ENCODE data around the gene AP1M2.
A peak's percentile ranks its signal among the peaks of the same experiment; 100 is the strongest.
"Not testable (repeated sequence)": the region's sequence is repeated elsewhere in the genome, so short reads cannot be mapped to it uniquely, and the experiment has no call there.

Gene AP1M2

GRCh38 chr19:10544242-10544752, 42.8 kb downstream of the AP1M2 start:
- no peaks in the 10 kb centered on the region for H4K20me1 ChIP-seq (ENCODE audit: low read depth, low read length)
- no peaks in the 10 kb centered on the region for H3K27me3 ChIP-seq (ENCODE audit: low read length)
- peak overlapping the region; percentile 94 for H3K4me3 ChIP-seq (ENCODE audit: insufficient read depth, low read length, poor library complexity, severe bottlenecking)
- H3K36me3 ChIP-seq (ENCODE audit: low read length), result no peaks in the 10 kb centered on the region
- no peak for TF ChIP-seq CTCF (IDR thresholded peaks at IDR 0.05; ENCODE audit: insufficient read depth, low read length, poor library complexity, severe bottlenecking)
- TF ChIP-seq EZH2phosphoT487 (conservative IDR thresholded peaks at IDR 0.05; ENCODE audit: low read length), result no peak
- H3K9me3 ChIP-seq (ENCODE audit: insufficient read depth, low read length), result no peaks in the 10 kb centered on the region
- peak overlapping the region; percentile 41 for H3K27ac ChIP-seq (ENCODE audit: low read depth, low read length)
- H3F3A ChIP-seq (ENCODE audit: insufficient read depth), result peaks cover 10% of the 10 kb centered on the region
- H3K79me2 ChIP-seq (ENCODE audit: insufficient read depth, low read length), result peaks cover 7% of the 10 kb centered on the region; the same call in 1 of the 2 replicates
- peak overlapping the region; percentile 90 for H2AFZ ChIP-seq (ENCODE audit: low read depth, low read length, severe bottlenecking)
- H3K9me2 ChIP-seq (replicated peaks; ENCODE audit: insufficient read depth, low read length), result no peaks in the 10 kb centered on the region
- H3K9ac ChIP-seq (ENCODE audit: low read length), result peak overlapping the region; percentile 92
- H3K4me2 ChIP-seq (ENCODE audit: low read depth, low read length, poor library complexity, severe bottlenecking), result peak overlapping the region; percentile 74

GRCh38 chr19:10543420-10544241, 43.5 kb downstream of the AP1M2 start, which contains the start of gene ATG4D:
Gene ATG4D (plus strand): TSS chr19:10543904. CDS start chr19:10544091, 187 bp downstream.
- H3K9me3 ChIP-seq (ENCODE audit: insufficient read depth, low read length), result no peaks in the 10 kb centered on the region
- no peak for TF ChIP-seq CTCF (IDR thresholded peaks at IDR 0.05; ENCODE audit: insufficient read depth, low read length, poor library complexity, severe bottlenecking)
- no peak for TF ChIP-seq EZH2phosphoT487 (conservative IDR thresholded peaks at IDR 0.05; ENCODE audit: low read length)
- no peaks in the 10 kb centered on the region for H3K9me2 ChIP-seq (replicated peaks; ENCODE audit: insufficient read depth, low read length)
- no peaks in the 10 kb centered on the region for H4K20me1 ChIP-seq (ENCODE audit: low read depth, low read length)
- peak within 1 kb of the TSS; percentile 74 for H3K4me2 ChIP-seq (ENCODE audit: low read depth, low read length, poor library complexity, severe bottlenecking)
- H2AFZ ChIP-seq (ENCODE audit: low read depth, low read length, severe bottlenecking), result peak within 1 kb of the TSS; percentile 90
- peaks cover 10% of the 10 kb centered on the region for H3F3A ChIP-seq (ENCODE audit: insufficient read depth)
- H3K27ac ChIP-seq (ENCODE audit: low read depth, low read length), result peak within 1 kb of the TSS; percentile 41
- H3K79me2 ChIP-seq (ENCODE audit: insufficient read depth, low read length), result peaks cover 7% of the 10 kb centered on the region; the same call in 1 of the 2 replicates
- peak within 1 kb of the TSS; percentile 92 for H3K9ac ChIP-seq (ENCODE audit: low read length)
- H3K36me3 ChIP-seq (ENCODE audit: low read length), result no peaks in the 10 kb centered on the region
- peak within 1 kb of the TSS; percentile 94 for H3K4me3 ChIP-seq (ENCODE audit: insufficient read depth, low read length, poor library complexity, severe bottlenecking)
- no peaks in the 10 kb centered on the region for H3K27me3 ChIP-seq (ENCODE audit: low read length)

- Histone ChIP-seq H3K4me2 (ENCODE audit: low read depth, low read length, poor library complexity, severe bottlenecking) (peak overlapping the region; percentile 74), H3K9me2 (replicated peaks; ENCODE audit: insufficient read depth, low read length) (no peaks in the 10 kb centered on the region), H4K20me1 (ENCODE audit: low read depth, low read length) (no peaks in the 10 kb centered on the region), H3K79me2 (ENCODE audit: insufficient read depth, low read length) (peaks cover 7% of the 10 kb centered on the region; the same call in 1 of the 2 replicates), H3K9ac (ENCODE audit: low read length) (peak overlapping the region; percentile 92; the same call in 1 of the 2 replicates), H2AFZ (ENCODE audit: low read depth, low read length, severe bottlenecking) (no peak overlapping the region), H3F3A (ENCODE audit: insufficient read depth) (peaks cover 10% of the 10 kb centered on the region), H3K4me3 (ENCODE audit: insufficient read depth, low read length, poor library complexity, severe bottlenecking) (peak overlapping the region; percentile 94), H3K9me3 (ENCODE audit: insufficient read depth, low read length) (no peaks in the 10 kb centered on the region), H3K27me3 (ENCODE audit: low read length) (no peaks in the 10 kb centered on the region), H3K27ac (ENCODE audit: low read depth, low read length) (no peak overlapping the region), H3K36me3 (ENCODE audit: low read length) (no peaks in the 10 kb centered on the region)
- TF ChIP-seq EZH2phosphoT487 (conservative IDR thresholded peaks at IDR 0.05; ENCODE audit: low read length) (no peak), CTCF (IDR thresholded peaks at IDR 0.05; ENCODE audit: insufficient read depth, low read length, poor library complexity, severe bottlenecking) (no peak)
Observed at GRCh38 chr19:10543059-10543419, 44.1 kb downstream of the AP1M2 start.

GRCh38 chr19:10539016-10539415, 48.1 kb downstream of the AP1M2 start:
- not testable (repeated sequence) for H3K9me2 ChIP-seq (replicated peaks; ENCODE audit: insufficient read depth, low read length); H3K79me2 ChIP-seq (ENCODE audit: insufficient read depth, low read length); H3K9me3 ChIP-seq (ENCODE audit: insufficient read depth, low read length); H3K27ac ChIP-seq (ENCODE audit: low read depth, low read length); H4K20me1 ChIP-seq (ENCODE audit: low read depth, low read length); H3K4me2 ChIP-seq (ENCODE audit: low read depth, low read length, poor library complexity, severe bottlenecking); H3K27me3 ChIP-seq (ENCODE audit: low read length); H2AFZ ChIP-seq (ENCODE audit: low read depth, low read length, severe bottlenecking); H3K4me3 ChIP-seq (ENCODE audit: insufficient read depth, low read length, poor library complexity, severe bottlenecking); H3K9ac ChIP-seq (ENCODE audit: low read length); H3K36me3 ChIP-seq (ENCODE audit: low read length)
- H3F3A ChIP-seq (ENCODE audit: insufficient read depth), result peaks cover 10% of the 10 kb centered on the region

Data from SU-DHL-6 (cell line).